ENCODE results near the gene TMA7B. TPM values are rescaled to one million over a fixed set of nuclear protein-coding genes. Genes with fewer than 3 reads are reported as not detected.

TMA7B gene
- total and polyA plus RNA-seq, 2 of the 4 experiments (the other 2 are of a cell fraction) = not detected

DNA sequence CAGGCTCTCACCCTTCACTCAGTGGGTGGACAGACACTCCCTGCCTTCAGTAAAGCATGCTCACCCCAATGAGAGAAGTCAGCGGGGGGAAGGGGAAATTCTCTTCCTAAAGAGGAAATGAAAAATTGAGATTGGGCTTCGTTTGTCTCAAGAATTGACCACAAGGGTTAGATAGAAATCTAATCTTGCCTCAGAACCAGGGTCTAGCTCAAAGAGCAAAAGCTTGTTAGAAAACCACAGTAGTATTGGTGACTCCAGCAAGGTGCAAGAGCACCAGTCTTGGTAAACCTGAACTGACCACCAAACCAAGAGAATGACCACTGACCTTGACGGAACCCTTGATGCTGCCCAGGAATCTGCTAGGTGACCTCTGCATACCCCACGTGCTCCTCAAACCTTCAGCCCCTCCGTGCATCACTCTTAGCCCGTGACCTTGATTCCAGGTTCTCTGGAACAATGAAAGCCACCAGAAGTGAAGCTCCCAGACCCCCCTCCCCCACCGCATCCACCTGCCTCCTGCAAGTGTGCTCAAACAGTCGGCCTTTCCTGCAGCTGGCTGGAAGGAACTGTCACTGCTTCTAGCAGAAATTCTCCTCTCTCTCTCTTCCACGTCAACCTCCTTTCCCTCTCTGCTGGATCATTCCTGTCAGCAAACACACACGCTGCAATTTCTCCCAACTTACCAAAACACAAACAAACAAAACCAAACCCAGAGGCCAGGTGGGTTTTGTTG is 3.1 kb upstream of the TMA7B start:
- intact Hi-C loops (cut with micrococcal nuclease) (no loop called here), dilution Hi-C loops (cut with HindIII; ENCODE audit: low sequenced_read_pairs, unreplicated experiment) (no loop called here), in situ Hi-C loops (cut with MboI; ENCODE audit: low sequenced_read_pairs) (no loop called here)
- ATAC-seq (ENCODE audit: low read depth) (no peak), DNase-seq (no peak)
- ChIA-PET POLR2A (ENCODE audit: unreplicated experiment) (no interaction called here), CTCF (no interaction called here)
- Histone ChIP-seq H3K4me1 (ENCODE audit: control insufficient read depth, insufficient read depth, low read length) (peaks cover 10% of the 10 kb centered on the region), H3K4me2 (ENCODE audit: low read depth, low read length) (no peak overlapping the region), H3K56ac (ENCODE audit: extremely low read depth, insufficient read depth, low read length) (no peak overlapping the region), H4K20me1 (ENCODE audit: insufficient read depth, low read length) (no peaks in the 10 kb centered on the region; the same call in 1 of the 2 replicates), H2AK9ac (replicated peaks; ENCODE audit: low read depth, low read length, poor library complexity) (no peak overlapping the region), H3K18ac (ENCODE audit: low read depth, low read length) (no peak overlapping the region), H3K23ac (ENCODE audit: low read depth, low read length) (no peak overlapping the region), H3K9ac (ENCODE audit: low read depth, low read length) (no peak overlapping the region), H3K27me3 (ENCODE audit: control insufficient read depth, insufficient read depth, low read length) (peaks cover 5% of the 10 kb centered on the region), H4K5ac (ENCODE audit: low read depth, low read length) (no peak overlapping the region), H3K9me3 (ENCODE audit: control insufficient read depth, insufficient read depth, low read length) (no peaks in the 10 kb centered on the region), H3K14ac (replicated peaks; ENCODE audit: low read depth, low read length) (no peak overlapping the region), H4K8ac (ENCODE audit: low read depth in 2 of 2, low read length in 2 of 2) (no peak overlapping the region), H3K36me3 (ENCODE audit: control insufficient read depth, insufficient read depth, low read length) (no peaks in the 10 kb centered on the region), H2BK5ac (ENCODE audit: low read depth, low read length, poor library complexity, severe bottlenecking) (no peak overlapping the region), H2AK5ac (ENCODE audit: low read depth, low read length) (no peak overlapping the region), H2AFZ (replicated peaks; ENCODE audit: low read length, poor library complexity) (no peak overlapping the region), H3K4ac (ENCODE audit: low read depth, low read length) (no peak overlapping the region), H2BK20ac (ENCODE audit: low read depth, low read length) (no peak overlapping the region), H2BK120ac (ENCODE audit: low read depth, low read length) (no peak overlapping the region), H3K4me3 (ENCODE audit: insufficient read depth, low read depth, low read length) (no peak overlapping the region), H3K79me1 (ENCODE audit: low read depth in 1 of 2, low read length in 2 of 2) (no peaks in the 10 kb centered on the region), H3K27ac (ENCODE audit: insufficient read depth, low read length) (no peak overlapping the region), H4K91ac (ENCODE audit: insufficient read depth, low read depth, low read length) (no peak overlapping the region), H2BK15ac (ENCODE audit: low read depth, low read length) (no peak overlapping the region), H3K9me1 (ENCODE audit: insufficient read depth, low read length) (0 out of 2 replicates have a peak, but pooled peaks cover 2% of the 10 kb centered on the region)
- no TSS peak for BruUV-seq (replicated peaks)
- TF ChIP-seq BHLHE40 (IDR thresholded peaks at IDR 0.05; ENCODE audit: low read depth, low read length) (no peak), POLR2A (IDR thresholded peaks at IDR 0.05; ENCODE audit: low read depth, low read length) (no peak), RAD21 (IDR thresholded peaks at IDR 0.05; ENCODE audit: low read length) (no peak), RFX5 (IDR thresholded peaks at IDR 0.05; ENCODE audit: low read depth, low read length) (no peak), ELK1 (IDR thresholded peaks at IDR 0.05; ENCODE audit: borderline replicate concordance, low read depth, low read length) (no peak), FOS (IDR thresholded peaks at IDR 0.05; ENCODE audit: low read depth, low read length) (no peak), MAZ (IDR thresholded peaks at IDR 0.05; ENCODE audit: borderline replicate concordance, low read depth, low read length) (no peak), CHD1 (IDR thresholded peaks at IDR 0.05; ENCODE audit: low read depth, low read length) (no peak), RCOR1 (IDR thresholded peaks at IDR 0.05; ENCODE audit: insufficient replicate concordance, low read length) (no peak), MXI1 (IDR thresholded peaks at IDR 0.05; ENCODE audit: borderline replicate concordance, low read depth, low read length) (no peak), SMC3 (IDR thresholded peaks at IDR 0.05; ENCODE audit: low read depth, low read length) (no peak), MAFK (IDR thresholded peaks at IDR 0.05; ENCODE audit: low read depth, low read length) (no peak), CEBPB (IDR thresholded peaks at IDR 0.05; ENCODE audit: low read depth, low read length) (no peak), NFE2L2 (IDR thresholded peaks at IDR 0.05; ENCODE audit: low read depth, low read length) (no peak)
- TF ChIP-seq, protein P1, sequence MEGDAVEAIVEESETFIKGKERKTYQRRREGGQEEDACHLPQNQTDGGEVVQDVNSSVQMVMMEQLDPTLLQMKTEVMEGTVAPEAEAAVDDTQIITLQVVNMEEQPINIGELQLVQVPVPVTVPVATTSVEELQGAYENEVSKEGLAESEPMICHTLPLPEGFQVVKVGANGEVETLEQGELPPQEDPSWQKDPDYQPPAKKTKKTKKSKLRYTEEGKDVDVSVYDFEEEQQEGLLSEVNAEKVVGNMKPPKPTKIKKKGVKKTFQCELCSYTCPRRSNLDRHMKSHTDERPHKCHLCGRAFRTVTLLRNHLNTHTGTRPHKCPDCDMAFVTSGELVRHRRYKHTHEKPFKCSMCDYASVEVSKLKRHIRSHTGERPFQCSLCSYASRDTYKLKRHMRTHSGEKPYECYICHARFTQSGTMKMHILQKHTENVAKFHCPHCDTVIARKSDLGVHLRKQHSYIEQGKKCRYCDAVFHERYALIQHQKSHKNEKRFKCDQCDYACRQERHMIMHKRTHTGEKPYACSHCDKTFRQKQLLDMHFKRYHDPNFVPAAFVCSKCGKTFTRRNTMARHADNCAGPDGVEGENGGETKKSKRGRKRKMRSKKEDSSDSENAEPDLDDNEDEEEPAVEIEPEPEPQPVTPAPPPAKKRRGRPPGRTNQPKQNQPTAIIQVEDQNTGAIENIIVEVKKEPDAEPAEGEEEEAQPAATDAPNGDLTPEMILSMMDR (conservative IDR thresholded peaks at IDR 0.05; ENCODE audit: low read depth, low read length) = no peak
- WGBS, 2 experiments (ENCODE audit: extremely low coverage in 2 of 2, insufficient read length in 1 of 2) = 94% methylated on average over 2 of the region's 10 CpGs; no CpG with 5 or more reads in 1 of the 2 experiments
